Measurements from ENCODE around the gene FAIM2.

The FAIM2 gene

DNA sequence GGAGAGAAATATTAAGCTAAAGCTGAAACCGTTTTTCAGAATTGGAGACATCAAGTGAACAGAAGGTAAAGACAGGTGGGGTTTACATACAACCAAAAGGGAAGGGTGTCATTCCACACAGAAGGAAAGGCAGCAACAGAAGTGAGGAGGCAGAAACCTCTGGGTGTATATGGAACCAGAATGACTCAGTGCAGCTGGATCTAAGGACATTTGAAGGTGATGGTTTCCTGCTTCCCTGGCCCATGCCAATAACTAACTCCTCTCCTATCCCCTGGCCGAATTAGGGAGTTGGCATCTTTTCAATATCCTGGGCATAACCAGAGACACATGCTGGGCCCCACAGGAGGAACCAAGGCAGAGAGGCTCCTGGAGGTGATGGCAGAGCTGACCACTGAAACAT lies 83.9 kb downstream of the FAIM2 start:
- DNase-seq, result no peak

DNA sequence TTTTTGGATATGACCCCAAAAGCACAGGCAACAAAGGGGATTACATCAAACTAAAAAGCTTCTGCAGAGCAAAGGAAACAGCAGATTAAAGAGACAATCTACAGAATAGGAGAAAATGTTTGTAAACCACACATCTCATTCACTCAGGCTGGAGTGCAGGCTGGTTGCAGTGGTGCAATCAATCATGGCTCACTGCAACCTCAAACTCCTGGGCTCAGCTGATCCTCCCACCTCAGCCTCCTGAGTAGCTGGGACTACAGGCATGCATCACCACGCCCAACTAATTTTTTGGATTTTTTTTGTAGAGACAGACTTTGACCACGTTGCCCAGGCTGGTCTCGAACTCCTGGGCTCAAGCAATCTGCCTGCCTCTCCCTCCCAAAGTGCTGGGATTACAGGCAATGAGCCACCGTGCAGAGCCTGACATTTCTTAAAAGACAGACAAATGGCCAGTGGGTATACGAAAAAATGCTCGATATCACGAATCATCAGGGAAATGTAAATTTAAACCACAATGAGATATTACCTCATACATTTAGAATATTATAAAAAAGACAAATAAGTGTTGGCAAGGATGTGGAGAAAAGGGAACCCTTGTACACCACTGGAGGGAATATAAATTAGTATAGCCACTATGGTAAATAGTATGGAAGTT lies 85.3 kb downstream of the FAIM2 start:
- DNase-seq, result no peak
